GM12865 (cell line): ENCODE data around the gene EEPD1.

Source experiments
- DNase-seq: peaks from one replicate; pipeline ENCODE4 v3.0.0; 2010; ENCODE audit warnings: low read depth
- H3K4me3 ChIP-seq: 2 replicates; pipeline ENCODE4 v1.5.1; 2011; ENCODE audit warnings: mild to moderate bottlenecking, low read depth, low read length, control low read depth
- CTCF ChIP-seq: IDR thresholded peaks from 2 replicates; pipeline ENCODE4 v1.5.1; 2011; ENCODE audit warnings: low read length, control low read depth, low read depth, inconsistent platforms; ENCODE audit not compliant: insufficient read depth; ENCODE audit errors: missing control alignments

EEPD1 gene

GRCh38 chr7:36167403-36168050 lies 14.5 kb downstream of the EEPD1 start:
- H3K4me3 ChIP-seq = no peak overlapping the region
- DNase-seq = no peak
- no peak for TF ChIP-seq CTCF

- no peak overlapping the region for H3K4me3 ChIP-seq
- TF ChIP-seq CTCF = no peak
- no peak for DNase-seq
These were observed 18.4 kb downstream of the EEPD1 start for GRCh38 chr7:36171503-36171902.

GRCh38 chr7:36175886-36176285 lies 22.8 kb downstream of the EEPD1 start:
- no peak overlapping the region for H3K4me3 ChIP-seq
- no peak for DNase-seq
- TF ChIP-seq CTCF = no peak

GRCh38 chr7:36176697-36177096 lies 23.6 kb downstream of the EEPD1 start:
- no peak for DNase-seq
- H3K4me3 ChIP-seq = no peak overlapping the region
- no peak for TF ChIP-seq CTCF

GRCh38 chr7:36180121-36180520 lies 27.1 kb downstream of the EEPD1 start:
- no peak for DNase-seq
- no peak overlapping the region for H3K4me3 ChIP-seq
- TF ChIP-seq CTCF = no peak

- no peak overlapping the region for H3K4me3 ChIP-seq
- TF ChIP-seq CTCF = no peak
- DNase-seq = no peak
These were observed 28.6 kb downstream of the EEPD1 start for GRCh38 chr7:36181668-36182067.
